HCT116 (cell line): Measurements from ENCODE around the gene SPDYE2. TPM values are rescaled to one million over a fixed set of nuclear protein-coding genes. Genes with fewer than 3 reads are reported as not detected.
"Not testable (repeated sequence)": the region's sequence is repeated elsewhere in the genome, so short reads cannot be mapped to it uniquely, and the experiment has no call there.

Source experiments
- ATAC-seq: fragments of 200-7000 bp; cut with Tn5 transposase; 2 replicates; pipeline ENCODE4 v1.9.1; 2020; ENCODE audit warnings: mild to moderate bottlenecking, moderate library complexity
- BruUV-seq: library from RNA; stranded (reverse); fragments of 400-500 nt; replicated peaks from 2 replicates; lab custom pipeline; 2021; lab: Mats Ljungman, UMichigan
- CTCF ChIA-PET: fragments of 300-600 bp; sonication (Branson Sonifier 250); formaldehyde crosslinking; loops from one replicate; lab custom pipeline; 2021; ENCODE audit warnings: antibody characterized with exemption; lab: Charles Lee
- POLR2A ChIA-PET: fragments of 300-600, 350-600 bp; sonication (Branson Sonifier 250); formaldehyde crosslinking; loops from one replicate; lab custom pipeline; 2021; ENCODE audit warnings: antibody characterized with exemption; lab: Charles Lee
- RAD21 ChIA-PET, 2 experiments: fragments of 300-600 bp; sonication (Branson Sonifier 250); formaldehyde crosslinking; loops; one replicate each; lab custom pipeline; 2023; ENCODE audit warnings: low total read pairs in 2 of 2; ENCODE audit not compliant: uncharacterized antibody in 2 of 2, unreplicated experiment in 2 of 2, low non-redundant PET in 1 of 2; lab: Charles Lee
- DNase-seq: peaks from one replicate; pipeline ENCODE4 v3.0.0-alpha.2; 2010; ENCODE audit warnings: low read depth, low spot score
- H2AFZ ChIP-seq: fragments of 200-600 bp; shearing (Covaris generic), sonication (generic); 2 replicates; pipeline ENCODE4 v1.6.1; 2017; ENCODE audit warnings: low read depth, mixed run types, mixed read lengths, antibody characterized with exemption, low read length; ENCODE audit not compliant: poor library complexity, severe bottlenecking
- H3K27ac ChIP-seq: 2 replicates; pipeline ENCODE4 v1.5.1; 2012; ENCODE audit warnings: low read depth, low read length
- H3K27me3 ChIP-seq: fragments of 200-600 bp; sonication (generic); 2 replicates; pipeline ENCODE4 v1.6.1; 2016; ENCODE audit warnings: mixed run types, low read length, mixed read lengths; ENCODE audit not compliant: insufficient read depth
- H3K36me3 ChIP-seq, 2 experiments: fragments of 200-500 bp in 1 of 2; fragments of 200-600 bp in 1 of 2; sonication (Bioruptor generic) in 1 of 2; sonication (generic) in 1 of 2; 2 replicates each; pipeline versions ENCODE4 v1.5.1 to v1.6.1; 2014 to 2016; ENCODE audit warnings: low read length in 2 of 2, inconsistent platforms in 1 of 2, mixed read lengths in 1 of 2, mixed run types in 1 of 2; ENCODE audit not compliant: insufficient read depth in 2 of 2, control insufficient read depth in 1 of 2
- H3K4me1 ChIP-seq, 2 experiments: fragments of 200-600 bp in 1 of 2; sonication (generic) in 1 of 2; 2 replicates each; pipeline versions ENCODE4 v1.5.1 to v1.6.1; 2012 to 2017; ENCODE audit warnings: low read length in 2 of 2, inconsistent platforms in 1 of 2, mild to moderate bottlenecking in 1 of 2, mixed read lengths in 1 of 2, mixed run types in 1 of 2, moderate library complexity in 1 of 2; ENCODE audit not compliant: insufficient read depth in 2 of 2, control insufficient read depth in 1 of 2
- H3K4me2 ChIP-seq: fragments of 200-600 bp; sonication (generic); 2 replicates; pipeline ENCODE4 v1.6.1; 2017; ENCODE audit warnings: mixed run types, low read length, mixed read lengths
- H3K4me3 ChIP-seq, 2 experiments: fragments of 200-600 bp in 1 of 2; sonication (generic) in 1 of 2; replicated peaks in 1 of 2; 2 replicates each; pipeline ENCODE4 v1.5.1; 2011 to 2016; ENCODE audit warnings: low read length in 2 of 2, control low read depth in 1 of 2, low read depth in 1 of 2, mild to moderate bottlenecking in 1 of 2, mixed read lengths in 1 of 2, mixed run types in 1 of 2
- H3K79me2 ChIP-seq: fragments of 200-600 bp; sonication (generic); 2 replicates; pipeline ENCODE4 v1.6.1; 2017; ENCODE audit warnings: mild to moderate bottlenecking, mixed run types, low read length, moderate library complexity, mixed read lengths; ENCODE audit not compliant: insufficient read depth
- H3K9ac ChIP-seq: fragments of 200-600 bp; sonication (generic); 2 replicates; pipeline ENCODE4 v1.6.1; 2016; ENCODE audit warnings: low read length, mixed read lengths
- H3K9me2 ChIP-seq: fragments of 200-600 bp; sonication (generic), shearing (Covaris generic); 2 replicates; pipeline ENCODE4 v1.6.1; 2017; ENCODE audit warnings: mixed run types, mild to moderate bottlenecking, moderate library complexity; ENCODE audit not compliant: insufficient read depth
- H3K9me3 ChIP-seq, 2 experiments: fragments of 200-500 bp in 1 of 2; fragments of 200-600 bp in 1 of 2; sonication (Bioruptor generic) in 1 of 2; sonication (generic) in 1 of 2; 2 replicates each; pipeline ENCODE4 v1.6.1; 2014 to 2017; ENCODE audit warnings: low read length in 2 of 2, mixed read lengths in 2 of 2, inconsistent platforms in 1 of 2, low read depth in 1 of 2, mild to moderate bottlenecking in 1 of 2, mixed run types in 1 of 2, moderate library complexity in 1 of 2; ENCODE audit not compliant: control insufficient read depth in 1 of 2, insufficient read depth in 1 of 2
- H4K20me1 ChIP-seq: fragments of 200-600 bp; sonication (generic), shearing (Covaris generic); 2 replicates; pipeline ENCODE4 v1.6.1; 2017; ENCODE audit warnings: mixed run types, mild to moderate bottlenecking, moderate library complexity; ENCODE audit not compliant: insufficient read depth
- intact Hi-C: fragments of 100-400 bp; cut with micrococcal nuclease; formaldehyde crosslinking; loops from 2 replicates; pipeline ENCODE4 v1.10.0; 2022
- total RNA-seq: library from RNA; stranded (reverse); gene quantifications from one replicate; pipeline ENCODE4 v1.2.1, GENCODE V29; 2021; ENCODE audit not compliant: unreplicated experiment

The SPDYE2 gene
- total RNA-seq, 1 experiment from 2014 or later, result not detected

GRCh38 chr7:102577315-102578240 is 26.6 kb downstream of the SPDYE2 start:
- RAD21 ChIA-PET, DNase-seq, H3K27ac ChIP-seq, H2AFZ ChIP-seq, ATAC-seq, H3K27me3 ChIP-seq, H3K4me3 ChIP-seq, H3K79me2 ChIP-seq, BruUV-seq, H4K20me1 ChIP-seq, H3K9me3 ChIP-seq, H3K36me3 ChIP-seq, POLR2A ChIA-PET, H3K4me2 ChIP-seq, CTCF ChIA-PET, H3K9ac ChIP-seq, H3K4me1 ChIP-seq, intact Hi-C loops, H3K9me2 ChIP-seq: not testable (repeated sequence)

- intact Hi-C loops, H3K4me2 ChIP-seq, CTCF ChIA-PET, H3K36me3 ChIP-seq, DNase-seq, H3K9ac ChIP-seq, H4K20me1 ChIP-seq, RAD21 ChIA-PET, H3K4me1 ChIP-seq, H2AFZ ChIP-seq, ATAC-seq, H3K79me2 ChIP-seq, H3K4me3 ChIP-seq, BruUV-seq, H3K9me3 ChIP-seq, H3K9me2 ChIP-seq, H3K27ac ChIP-seq, POLR2A ChIA-PET, H3K27me3 ChIP-seq: not testable (repeated sequence)
Observed at GRCh38 chr7:102578486-102578885, 27.5 kb downstream of the SPDYE2 start.

GRCh38 chr7:102581722-102582121 is 30.7 kb downstream of the SPDYE2 start:
- H3K4me1 ChIP-seq, H4K20me1 ChIP-seq, H3K9ac ChIP-seq, CTCF ChIA-PET, H3K36me3 ChIP-seq, H3K4me3 ChIP-seq, intact Hi-C loops, H3K27ac ChIP-seq, POLR2A ChIA-PET, H3K9me2 ChIP-seq, H3K9me3 ChIP-seq, H3K4me2 ChIP-seq, RAD21 ChIA-PET, ATAC-seq, H3K79me2 ChIP-seq, BruUV-seq, DNase-seq, H2AFZ ChIP-seq, H3K27me3 ChIP-seq: not testable (repeated sequence)

GRCh38 chr7:102583495-102583894 is 32.5 kb downstream of the SPDYE2 start:
- POLR2A ChIA-PET, H3K79me2 ChIP-seq, H3K4me1 ChIP-seq, BruUV-seq, H3K9me2 ChIP-seq, H3K4me2 ChIP-seq, CTCF ChIA-PET, H4K20me1 ChIP-seq, RAD21 ChIA-PET, H3K36me3 ChIP-seq, DNase-seq, H3K9me3 ChIP-seq, H3K27me3 ChIP-seq, H3K4me3 ChIP-seq, H3K27ac ChIP-seq, intact Hi-C loops, H2AFZ ChIP-seq, H3K9ac ChIP-seq: not testable (repeated sequence)
- peak; percentile 76 for ATAC-seq
